ENCODE results near the gene PURB. TPM values are rescaled to one million over a fixed set of nuclear protein-coding genes. Genes with fewer than 3 reads are reported as not detected.
"Not testable (repeated sequence)": the region's sequence is repeated elsewhere in the genome, so short reads cannot be mapped to it uniquely, and the experiment has no call there.

Gene PURB
- total and polyA plus RNA-seq, 4 donors, result 18.8 to 48.6 (median 23.1) TPM

- Histone ChIP-seq H3K27me3 (ENCODE audit: control insufficient read depth, insufficient read depth, low read length) (no peaks in the 10 kb centered on the region), H3K4me1 (ENCODE audit: control insufficient read depth, insufficient read depth, low read length) (peaks cover 11% of the 10 kb centered on the region), H3K9me3 (ENCODE audit: control insufficient read depth, insufficient read depth, low read length) (no peaks in the 10 kb centered on the region), H3K4me3 (ENCODE audit: low read depth, low read length) (peak overlapping the region; percentile 87), H3K27ac (ENCODE audit: low read depth, low read length) (peak overlapping the region; percentile 96), H3K36me3 (ENCODE audit: control insufficient read depth, insufficient read depth, low read length) (no peaks in the 10 kb centered on the region)
- DNase-seq (ENCODE audit: low read depth in 4 of 6, low spot score in 6 of 6), result peak; percentile 65 to 93 (median 72)
- 0% methylated on average over 36 of the region's 36 CpGs for WGBS (ENCODE audit: insufficient coverage)
These were observed 37.8 kb downstream of the PURB start for GRCh38 chr7:44847509-44847919.

DNA sequence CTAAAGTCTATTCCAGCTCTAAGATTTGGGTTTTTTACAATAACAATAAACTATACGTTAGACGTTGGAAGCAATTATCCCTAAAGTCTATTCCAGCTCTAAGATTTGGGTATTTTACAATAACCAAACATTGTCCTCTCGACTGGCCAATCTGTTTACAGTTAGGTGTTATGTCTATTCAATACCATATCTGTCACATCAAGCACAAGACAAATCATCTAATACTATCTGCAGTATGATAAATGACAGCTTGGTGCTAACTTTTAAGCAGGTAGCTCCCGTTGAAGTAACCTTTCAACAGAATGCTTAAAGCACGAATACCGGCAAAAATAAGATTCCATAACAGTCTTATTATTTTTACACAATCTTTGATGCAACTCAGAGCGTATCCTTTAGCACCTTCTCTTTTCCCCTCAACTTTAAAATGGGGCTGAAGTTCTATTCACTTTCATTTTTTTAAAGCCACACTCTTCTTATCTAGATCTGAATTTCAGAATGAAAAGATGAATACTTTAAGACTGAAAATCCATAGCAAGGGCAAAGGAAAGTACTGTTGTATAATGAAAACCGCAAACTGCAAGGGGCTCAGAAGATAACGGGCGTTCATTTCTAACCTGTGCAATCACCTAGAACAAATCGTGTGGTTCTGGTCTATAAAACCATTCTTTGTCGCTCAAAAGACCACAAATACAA, 38.4 kb downstream of the PURB start:
- peak overlapping the region; percentile 87 for H3K4me3 ChIP-seq (ENCODE audit: low read depth, low read length)
- peaks cover 11% of the 10 kb centered on the region for H3K4me1 ChIP-seq (ENCODE audit: control insufficient read depth, insufficient read depth, low read length)
- WGBS (ENCODE audit: insufficient coverage), result 0% methylated on average over 8 of the region's 12 CpGs
- H3K36me3 ChIP-seq (ENCODE audit: control insufficient read depth, insufficient read depth, low read length), result no peaks in the 10 kb centered on the region
- peak overlapping the region; percentile 96 for H3K27ac ChIP-seq (ENCODE audit: low read depth, low read length)
- no peak for DNase-seq (ENCODE audit: low read depth in 4 of 6, low spot score in 6 of 6)
- H3K27me3 ChIP-seq (ENCODE audit: control insufficient read depth, insufficient read depth, low read length), result no peaks in the 10 kb centered on the region
- no peaks in the 10 kb centered on the region for H3K9me3 ChIP-seq (ENCODE audit: control insufficient read depth, insufficient read depth, low read length)

GRCh38 chr7:44846390-44846789, 38.9 kb downstream of the PURB start:
- not testable (repeated sequence) for DNase-seq (ENCODE audit: low read depth in 4 of 6, low spot score in 6 of 6); H3K9me3 ChIP-seq (ENCODE audit: control insufficient read depth, insufficient read depth, low read length); H3K36me3 ChIP-seq (ENCODE audit: control insufficient read depth, insufficient read depth, low read length); H3K27me3 ChIP-seq (ENCODE audit: control insufficient read depth, insufficient read depth, low read length)
- Histone ChIP-seq H3K4me1 (ENCODE audit: control insufficient read depth, insufficient read depth, low read length) (peaks cover 11% of the 10 kb centered on the region), H3K27ac (ENCODE audit: low read depth, low read length) (peak overlapping the region; percentile 96), H3K4me3 (ENCODE audit: low read depth, low read length) (peak overlapping the region; percentile 87)
- 64% methylated on average over 3 of the region's 11 CpGs for WGBS (ENCODE audit: insufficient coverage)

GRCh38 chr7:44845451-44845850, 39.9 kb downstream of the PURB start:
- H3K9me3 ChIP-seq (ENCODE audit: control insufficient read depth, insufficient read depth, low read length), result no peaks in the 10 kb centered on the region
- no peak overlapping the region for H3K27ac ChIP-seq (ENCODE audit: low read depth, low read length)
- H3K4me3 ChIP-seq (ENCODE audit: low read depth, low read length), result no peak overlapping the region
- DNase-seq (ENCODE audit: low read depth in 4 of 6, low spot score in 6 of 6), result no peak
- no peaks in the 10 kb centered on the region for H3K27me3 ChIP-seq (ENCODE audit: control insufficient read depth, insufficient read depth, low read length)
- peaks cover 11% of the 10 kb centered on the region for H3K4me1 ChIP-seq (ENCODE audit: control insufficient read depth, insufficient read depth, low read length)
- peaks cover 9% of the 10 kb centered on the region for H3K36me3 ChIP-seq (ENCODE audit: control insufficient read depth, insufficient read depth, low read length)

- not testable (repeated sequence) for H3K27ac ChIP-seq (ENCODE audit: low read depth, low read length); H3K4me1 ChIP-seq (ENCODE audit: control insufficient read depth, insufficient read depth, low read length); H3K4me3 ChIP-seq (ENCODE audit: low read depth, low read length); H3K9me3 ChIP-seq (ENCODE audit: control insufficient read depth, insufficient read depth, low read length); DNase-seq (ENCODE audit: low read depth in 4 of 6, low spot score in 6 of 6); H3K27me3 ChIP-seq (ENCODE audit: control insufficient read depth, insufficient read depth, low read length)
- peaks cover 25% of the 10 kb centered on the region for H3K36me3 ChIP-seq (ENCODE audit: control insufficient read depth, insufficient read depth, low read length)
- WGBS (ENCODE audit: insufficient coverage), result 100% methylated on average over 1 of the region's 5 CpGs
These were observed 41.9 kb downstream of the PURB start for GRCh38 chr7:44843440-44843839.

DNA sequence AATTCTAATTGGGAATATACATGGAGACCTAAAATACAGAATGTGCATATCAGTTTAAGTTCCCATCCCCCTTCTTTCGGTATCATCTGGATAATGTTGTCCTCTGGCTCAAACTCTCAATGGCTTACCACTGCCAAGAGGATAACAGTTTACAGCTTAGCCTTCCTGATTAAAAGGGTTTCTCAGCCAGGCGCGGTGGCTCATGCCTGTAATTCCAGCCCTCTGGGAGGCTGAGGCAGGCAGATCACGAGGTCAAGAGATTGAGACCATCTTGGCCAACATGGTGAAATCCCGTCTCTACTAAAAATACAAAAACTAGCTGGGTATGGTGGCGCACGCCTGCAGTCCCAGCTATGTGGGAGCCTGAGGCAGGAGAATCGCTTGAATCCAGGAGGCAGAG, 42.7 kb downstream of the PURB start:
- peaks cover 33% of the 10 kb centered on the region for H3K36me3 ChIP-seq (ENCODE audit: control insufficient read depth, insufficient read depth, low read length)
- DNase-seq (ENCODE audit: low read depth in 4 of 6, low spot score in 6 of 6); H3K9me3 ChIP-seq (ENCODE audit: control insufficient read depth, insufficient read depth, low read length); H3K4me3 ChIP-seq (ENCODE audit: low read depth, low read length); H3K27ac ChIP-seq (ENCODE audit: low read depth, low read length); H3K4me1 ChIP-seq (ENCODE audit: control insufficient read depth, insufficient read depth, low read length); H3K27me3 ChIP-seq (ENCODE audit: control insufficient read depth, insufficient read depth, low read length): not testable (repeated sequence)
- whole genome bisulfite sequencing (ENCODE audit: insufficient coverage), result 94% methylated on average over 3 of the region's 8 CpGs

DNA sequence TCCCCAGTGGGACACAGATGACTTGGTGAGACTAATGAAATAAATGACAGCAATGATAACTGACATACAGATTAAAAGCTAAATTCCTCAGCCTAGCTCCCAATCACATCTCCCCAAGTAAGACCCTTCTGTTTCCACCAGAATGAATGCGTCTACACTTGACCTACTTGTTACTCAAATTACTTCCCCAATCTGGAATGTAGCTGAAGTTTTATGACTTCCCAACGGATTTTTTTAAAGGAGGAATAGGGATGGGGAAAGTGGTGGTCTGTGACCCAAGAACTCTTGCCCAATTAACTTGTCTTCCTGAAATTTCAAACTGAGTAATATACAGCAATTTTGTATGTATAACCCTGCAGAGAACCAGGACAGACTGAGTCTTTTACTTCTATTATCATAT, 46.6 kb downstream of the PURB start:
- no peaks in the 10 kb centered on the region for H3K9me3 ChIP-seq (ENCODE audit: control insufficient read depth, insufficient read depth, low read length)
- no peak for DNase-seq (ENCODE audit: low read depth in 4 of 6, low spot score in 6 of 6)
- WGBS (ENCODE audit: insufficient coverage), result no CpG with 5 or more reads among the region's 2 CpGs
- H3K36me3 ChIP-seq (ENCODE audit: control insufficient read depth, insufficient read depth, low read length), result peaks cover 42% of the 10 kb centered on the region
- no peak overlapping the region for H3K27ac ChIP-seq (ENCODE audit: low read depth, low read length)
- no peaks in the 10 kb centered on the region for H3K4me1 ChIP-seq (ENCODE audit: control insufficient read depth, insufficient read depth, low read length)
- no peaks in the 10 kb centered on the region for H3K27me3 ChIP-seq (ENCODE audit: control insufficient read depth, insufficient read depth, low read length)
- no peak overlapping the region for H3K4me3 ChIP-seq (ENCODE audit: low read depth, low read length)

GRCh38 chr7:44827567-44827966, 57.8 kb downstream of the PURB start:
- Histone ChIP-seq H3K36me3 (ENCODE audit: control insufficient read depth, insufficient read depth, low read length) (peaks cover 20% of the 10 kb centered on the region), H3K27ac (ENCODE audit: low read depth, low read length) (no peak overlapping the region), H3K27me3 (ENCODE audit: control insufficient read depth, insufficient read depth, low read length) (no peaks in the 10 kb centered on the region), H3K9me3 (ENCODE audit: control insufficient read depth, insufficient read depth, low read length) (no peaks in the 10 kb centered on the region), H3K4me3 (ENCODE audit: low read depth, low read length) (no peak overlapping the region), H3K4me1 (ENCODE audit: control insufficient read depth, insufficient read depth, low read length) (no peaks in the 10 kb centered on the region)
- no CpG with 5 or more reads among the region's 3 CpGs for WGBS (ENCODE audit: insufficient coverage)
- no peak for DNase-seq (ENCODE audit: low read depth in 4 of 6, low spot score in 6 of 6)

Other genes starting within 250 kb of the PURB start
- gene ZMIZ2, start 136.7 kb downstream of the PURB start, total RNA-seq, result 10 to 100 TPM; 11.6 to 21.4 TPM
- 100 to 1,000 TPM; 106 to 137 TPM for gene ZMIZ2, start 136.7 kb downstream of the PURB start, polyA plus RNA-seq (ENCODE audit: insufficient read length in 2 of 2)
- gene PPIA, start 88.8 kb downstream of the PURB start, total RNA-seq, result 1,000 to 10,000 TPM; 1,472 to 1,903 TPM
- 1,000 to 10,000 TPM; 1,246 to 1,323 TPM for gene PPIA, start 88.8 kb downstream of the PURB start, polyA plus RNA-seq (ENCODE audit: insufficient read length in 2 of 2)
- gene H2AZ2, start 37.4 kb downstream of the PURB start, total RNA-seq, result 100 to 1,000 TPM; 161 to 264 TPM
- 100 to 1,000 TPM; 188 to 232 TPM for gene H2AZ2, start 37.4 kb downstream of the PURB start, polyA plus RNA-seq (ENCODE audit: insufficient read length in 2 of 2)
- gene MYO1G, start 93.5 kb upstream of the PURB start, total RNA-seq, result 1 to 10 TPM in 1 of 2 donors, under 1 TPM in 1; 0.55 to 1.4 TPM
- gene MYO1G, start 93.5 kb upstream of the PURB start, polyA plus RNA-seq (ENCODE audit: insufficient read length in 2 of 2), result under 1 TPM; 0.48 to 0.56 TPM
- 10 to 100 TPM; 25.8 to 34.5 TPM for gene CCM2, start 114.7 kb upstream of the PURB start, total RNA-seq
- gene CCM2, start 114.7 kb upstream of the PURB start, polyA plus RNA-seq (ENCODE audit: insufficient read length in 2 of 2), result 10 to 100 TPM; 48.6 to 48.9 TPM
- gene NACAD, start 203.4 kb upstream of the PURB start, total RNA-seq, result 10 to 100 TPM; 11.8 to 14.1 TPM
- 10 to 100 TPM; 81.8 to 88.1 TPM for gene NACAD, start 203.4 kb upstream of the PURB start, polyA plus RNA-seq (ENCODE audit: insufficient read length in 2 of 2)
- 10 to 100 TPM; 34.4 to 48.0 TPM for gene TBRG4, start 226.2 kb upstream of the PURB start, total RNA-seq
- gene TBRG4, start 226.2 kb upstream of the PURB start, polyA plus RNA-seq (ENCODE audit: insufficient read length in 2 of 2), result 10 to 100 TPM; 39.2 to 50.3 TPM